IPS-NIHi7 (cell line): ENCODE data around the gene SLC17A6.

Source experiments
- DNase-seq: peaks from one replicate; pipeline ENCODE4 v3.0.0; 2012; ENCODE audit warnings: mixed read lengths; ENCODE audit errors: extremely low spot score

SLC17A6 gene

DNA sequence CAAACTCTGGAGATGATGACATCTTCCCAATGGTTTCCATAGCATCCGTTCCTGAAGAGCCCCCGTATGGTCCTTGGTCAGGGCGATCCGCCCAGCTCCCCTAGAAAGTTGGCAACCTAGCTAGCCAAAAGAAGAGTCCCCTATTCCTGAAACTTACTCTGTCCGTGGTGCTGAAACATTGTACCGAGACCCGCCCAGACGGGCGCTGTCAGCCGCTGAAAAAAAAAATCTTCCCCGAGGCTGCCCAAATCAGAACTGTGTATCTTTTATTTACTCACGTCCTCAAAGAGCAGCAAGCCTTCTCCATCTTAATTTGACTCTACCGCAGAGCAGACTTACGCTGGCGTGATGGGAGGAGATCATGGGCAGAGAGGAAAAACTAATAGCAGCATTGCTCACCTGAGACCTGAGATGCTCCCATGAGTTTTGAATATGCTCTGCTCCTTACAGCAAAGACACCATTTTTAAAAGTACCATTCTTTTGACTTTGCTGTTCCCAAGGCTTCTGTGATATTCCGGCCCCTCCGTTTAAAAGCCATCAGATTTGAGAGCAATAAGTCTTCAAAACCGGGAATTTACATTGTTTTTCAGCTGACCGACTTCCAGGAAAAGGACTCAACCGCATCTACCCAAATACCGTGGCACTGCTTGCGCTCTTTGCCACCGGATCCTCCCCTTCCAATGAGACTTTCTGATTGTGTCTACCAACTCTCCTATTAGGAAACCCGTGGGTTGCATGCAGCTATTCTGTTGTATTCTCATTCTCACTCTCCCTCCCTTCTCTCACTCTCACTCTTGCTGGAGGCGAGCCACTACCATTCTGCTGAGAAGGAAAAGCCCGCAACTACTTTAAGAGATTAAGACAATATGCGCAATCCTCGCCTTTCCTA is at the start of gene SLC17A6:
Gene SLC17A6 (plus strand): TSS at position 786 of the 890 bp plus-strand sequence. CDS start 153 bp downstream, outside the sequence.
- peak; percentile 64 for DNase-seq

DNA sequence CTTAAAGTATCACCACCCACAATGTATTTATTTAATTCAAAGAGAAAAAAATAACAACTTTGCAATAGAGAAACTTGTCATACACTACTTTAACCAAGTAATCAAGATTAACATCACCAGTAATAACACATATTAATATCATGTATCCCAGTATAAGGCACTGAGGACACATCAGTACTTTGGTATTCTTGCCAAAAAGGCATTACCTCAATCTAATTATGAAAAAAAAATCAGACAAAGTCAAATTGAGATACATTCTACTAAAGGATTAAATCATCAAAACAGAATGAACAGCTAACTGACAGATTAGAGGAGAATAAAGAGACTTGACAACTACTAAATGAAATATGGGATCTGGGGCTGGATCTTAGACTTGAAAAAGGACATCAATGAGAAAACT is 35.8 kb upstream of the SLC17A6 start:
- DNase-seq: no peak

DNA sequence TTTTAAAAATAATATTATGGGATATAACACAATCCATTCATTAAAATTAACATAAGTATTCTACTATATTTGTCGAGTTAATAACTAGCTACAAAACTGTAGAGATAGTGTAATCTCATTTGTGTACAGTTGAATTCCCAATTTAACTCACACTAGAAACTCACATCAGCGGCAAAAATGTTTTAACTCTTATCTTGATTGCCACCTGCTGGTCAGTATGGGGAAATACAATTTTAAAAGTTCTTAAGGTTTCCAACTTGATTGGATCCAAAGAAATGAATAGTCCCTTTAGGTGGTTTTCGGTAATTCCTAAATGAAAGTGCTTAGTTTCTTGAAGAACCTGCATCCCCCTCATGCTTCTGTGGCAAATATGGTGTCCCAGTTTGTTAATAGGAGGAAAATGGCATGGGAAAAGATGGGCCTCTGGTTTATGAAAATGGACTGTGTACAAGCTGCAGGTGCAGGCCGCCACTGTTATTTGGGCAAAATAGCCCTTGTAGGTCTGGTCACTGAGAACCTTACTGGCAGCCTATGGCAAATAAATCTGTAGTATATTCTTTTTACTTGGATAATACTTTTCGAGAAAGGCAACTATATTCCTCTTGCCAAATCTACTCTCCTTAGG is 33.7 kb upstream of the SLC17A6 start:
- peak; percentile 17 for DNase-seq

DNA sequence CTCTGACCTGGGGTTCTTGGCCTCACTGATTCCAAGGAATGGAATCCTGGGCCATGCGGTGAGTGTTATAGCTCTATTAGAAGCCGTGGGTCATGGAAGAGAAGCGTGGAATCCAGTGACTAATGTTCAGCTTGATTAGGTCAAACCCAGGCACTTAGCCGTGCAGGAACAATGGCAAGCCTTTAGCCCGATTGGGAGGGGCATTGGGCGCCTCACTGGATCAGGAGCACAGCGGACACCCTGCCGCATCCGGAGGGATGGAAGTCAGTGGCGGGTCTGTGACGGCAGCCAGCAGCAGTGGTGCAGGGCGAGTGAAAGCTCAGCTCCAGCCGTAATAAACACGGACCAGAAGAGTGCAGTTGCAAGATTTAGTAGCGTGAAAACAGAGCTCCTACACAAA is 20.5 kb upstream of the SLC17A6 start:
- no peak for DNase-seq

DNA sequence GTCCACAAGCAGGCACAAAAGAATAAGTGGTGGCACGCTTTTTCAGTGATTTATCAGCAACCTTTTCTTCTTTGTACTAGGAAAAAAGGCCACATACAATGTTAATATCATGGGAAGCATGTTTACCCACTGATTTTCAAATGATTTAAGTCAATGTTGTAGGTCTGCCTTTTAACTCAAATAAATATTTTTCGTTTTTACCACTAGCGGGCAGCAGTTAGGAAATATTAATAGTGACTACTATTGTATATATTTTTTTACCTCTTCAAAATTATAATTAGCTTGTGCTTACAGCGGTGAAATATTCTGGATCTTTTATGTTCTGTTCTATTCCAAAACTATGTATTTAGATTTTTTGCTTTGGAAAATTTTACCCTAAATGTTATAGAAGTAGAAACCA is 6.4 kb upstream of the SLC17A6 start:
- DNase-seq: no peak

DNA sequence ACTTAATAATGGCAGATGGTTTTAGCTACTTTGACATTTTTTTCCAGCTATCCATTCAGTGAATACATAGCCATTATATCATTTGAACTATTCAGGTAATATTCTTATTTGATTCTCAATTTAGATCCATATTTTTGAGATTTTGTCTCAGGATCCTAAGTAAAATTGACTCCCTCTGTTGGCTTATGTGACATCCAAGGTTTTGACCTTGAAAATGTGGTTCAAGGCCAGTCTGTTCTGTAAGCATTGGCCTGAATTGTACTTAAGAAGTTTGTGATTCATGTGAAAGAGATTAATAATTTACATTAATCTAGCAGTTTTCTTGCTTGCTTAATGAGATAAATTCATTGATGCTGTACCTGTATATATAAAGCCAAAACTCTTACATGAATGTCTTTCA is 1.6 kb upstream of the SLC17A6 start:
- no peak for DNase-seq

DNA sequence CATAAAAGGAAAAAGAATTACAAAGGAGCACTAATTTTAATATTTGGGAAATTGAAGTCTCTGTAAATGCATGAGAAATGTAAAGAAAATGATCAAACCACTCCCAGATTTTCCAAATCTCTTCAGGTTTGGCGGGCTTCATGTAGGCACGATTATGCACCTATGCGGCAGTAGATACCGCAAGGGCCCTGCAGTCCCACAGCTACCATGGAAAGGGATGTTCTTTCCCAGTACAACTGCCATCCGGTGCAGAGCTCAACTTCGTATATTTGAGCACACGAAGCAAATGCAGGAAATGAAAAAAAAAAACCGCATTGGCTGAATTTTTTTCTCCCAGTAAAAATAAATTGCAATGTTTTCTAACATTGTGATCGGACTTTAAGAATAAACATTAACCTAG is 1.4 kb downstream of the SLC17A6 start:
- no peak for DNase-seq

DNA sequence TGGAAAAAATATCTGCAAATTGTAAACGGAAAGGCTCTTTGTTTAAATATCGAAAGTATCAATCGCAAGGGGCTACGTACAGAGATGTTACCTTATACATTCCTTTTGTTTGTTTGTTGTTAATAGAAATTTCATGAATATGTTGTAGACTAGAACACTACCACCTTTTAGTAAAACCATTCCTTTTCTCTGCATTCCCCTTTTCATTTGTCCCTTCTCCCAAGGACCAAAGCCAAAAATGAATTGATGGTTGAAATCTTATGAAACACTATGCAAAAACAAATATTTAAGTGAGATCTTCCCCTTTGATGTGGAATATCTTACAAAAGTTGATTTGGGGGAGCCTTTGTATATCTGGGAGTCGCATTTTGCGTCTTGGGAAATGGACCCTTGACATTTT is 2.1 kb downstream of the SLC17A6 start:
- DNase-seq: no peak

DNA sequence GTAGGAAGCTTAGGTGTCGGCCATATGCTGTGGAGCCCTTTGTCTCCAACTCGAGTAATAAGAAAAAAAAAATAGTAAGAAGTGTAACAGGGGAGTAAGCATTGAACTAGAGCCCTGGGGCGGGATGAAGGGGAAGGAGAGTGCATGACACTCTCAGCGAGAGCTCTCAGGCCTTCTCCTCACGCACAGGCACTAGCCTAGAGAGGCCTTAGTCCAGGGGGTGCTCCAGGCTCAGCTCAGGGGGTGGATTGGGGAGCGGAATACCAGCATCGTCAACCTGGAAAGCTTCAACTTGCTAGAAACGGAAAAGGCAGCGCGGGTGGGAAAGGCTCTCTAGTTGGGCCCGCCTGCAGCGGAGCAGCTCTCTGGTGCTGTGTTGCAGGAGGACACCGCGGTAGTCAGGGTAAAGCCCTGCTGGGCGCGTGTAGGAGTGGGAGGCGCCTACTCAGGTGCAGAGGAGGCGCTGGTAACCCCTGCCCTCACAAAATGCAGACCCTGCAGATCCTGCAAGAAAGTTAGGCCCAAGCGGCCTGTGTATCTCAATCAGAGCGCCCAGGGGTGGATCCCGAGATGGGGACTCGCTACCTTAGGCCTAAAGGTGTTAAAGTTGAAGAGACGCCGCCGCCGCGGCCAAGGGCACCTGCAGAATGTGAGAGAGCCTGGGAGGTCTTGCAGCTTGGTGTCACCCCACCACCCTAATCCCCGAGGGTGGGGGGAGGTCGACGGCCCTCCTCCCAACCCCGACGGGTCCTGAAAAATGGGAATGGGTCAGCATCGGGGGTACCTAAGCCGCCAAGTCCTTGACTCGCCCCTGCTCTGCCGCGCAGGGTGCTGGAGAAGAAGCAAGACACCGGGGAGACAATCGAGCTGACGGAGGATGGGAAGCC is 2.8 kb downstream of the SLC17A6 start:
- peak; percentile 32 for DNase-seq

DNA sequence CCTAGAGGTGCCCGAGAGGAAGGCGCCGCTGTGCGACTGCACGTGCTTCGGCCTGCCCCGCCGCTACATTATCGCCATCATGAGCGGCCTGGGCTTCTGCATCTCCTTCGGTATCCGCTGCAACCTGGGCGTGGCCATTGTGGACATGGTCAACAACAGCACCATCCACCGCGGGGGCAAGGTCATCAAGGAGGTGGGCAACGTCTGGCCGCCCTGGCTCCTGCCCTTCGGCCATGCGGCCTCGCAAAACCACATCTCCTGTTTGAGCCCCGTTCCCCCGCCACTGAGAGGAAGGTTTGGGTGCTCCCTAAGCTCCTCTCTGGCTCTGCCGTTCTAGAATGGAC is 3.4 kb downstream of the SLC17A6 start:
- no peak for DNase-seq

DNA sequence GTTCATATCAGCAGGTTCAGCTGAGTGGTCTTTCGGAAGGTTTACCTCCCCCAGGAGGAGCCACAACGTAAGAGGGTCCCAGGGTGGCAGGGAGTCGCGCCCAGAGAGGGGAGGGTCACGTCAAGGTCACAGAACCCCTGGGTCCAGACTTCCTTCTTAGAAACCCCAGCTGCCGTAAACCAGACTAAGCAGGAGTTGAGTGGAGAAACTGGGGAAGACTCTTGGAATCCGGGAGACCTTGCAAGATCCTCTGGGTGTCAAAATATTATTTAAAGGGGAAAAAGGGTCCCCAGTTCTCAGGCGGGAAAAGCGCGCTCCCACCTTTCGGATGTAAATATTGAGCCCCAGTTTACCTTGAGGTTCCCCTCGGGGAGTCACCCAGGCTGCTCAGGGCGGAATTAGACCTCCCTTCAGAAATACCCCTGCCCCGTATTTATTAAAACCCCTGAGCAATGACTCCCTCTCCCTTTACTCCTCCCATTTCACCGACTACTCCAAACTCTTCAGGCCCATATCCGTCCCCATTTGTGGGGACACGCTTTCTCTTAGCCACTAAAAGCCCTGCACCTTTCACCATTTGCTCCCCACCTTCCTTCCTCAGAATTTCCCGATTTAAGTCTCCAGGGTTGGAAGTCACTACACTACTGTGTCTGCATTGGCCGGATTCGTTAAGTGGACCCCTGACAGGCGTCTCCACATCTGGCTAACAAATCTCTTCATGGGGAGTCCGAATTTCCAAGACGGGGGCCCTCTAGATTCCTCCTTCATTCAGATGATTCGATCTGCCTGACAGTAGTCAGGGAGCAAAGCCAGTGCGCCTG is 4.2 kb downstream of the SLC17A6 start:
- no peak for DNase-seq

DNA sequence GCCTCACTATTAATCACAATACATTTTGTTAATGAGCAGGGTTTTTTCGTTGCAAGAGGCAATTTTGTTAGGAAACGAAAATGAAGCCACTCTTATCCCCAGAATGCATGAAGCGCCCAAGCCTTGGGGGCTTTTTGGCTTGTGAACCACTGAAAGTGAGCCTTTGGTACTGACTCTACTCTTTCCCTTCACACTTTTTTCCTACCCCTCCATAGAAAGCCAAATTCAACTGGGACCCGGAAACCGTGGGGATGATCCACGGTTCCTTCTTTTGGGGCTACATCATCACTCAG is 4.8 kb downstream of the SLC17A6 start:
- no peak for DNase-seq

DNA sequence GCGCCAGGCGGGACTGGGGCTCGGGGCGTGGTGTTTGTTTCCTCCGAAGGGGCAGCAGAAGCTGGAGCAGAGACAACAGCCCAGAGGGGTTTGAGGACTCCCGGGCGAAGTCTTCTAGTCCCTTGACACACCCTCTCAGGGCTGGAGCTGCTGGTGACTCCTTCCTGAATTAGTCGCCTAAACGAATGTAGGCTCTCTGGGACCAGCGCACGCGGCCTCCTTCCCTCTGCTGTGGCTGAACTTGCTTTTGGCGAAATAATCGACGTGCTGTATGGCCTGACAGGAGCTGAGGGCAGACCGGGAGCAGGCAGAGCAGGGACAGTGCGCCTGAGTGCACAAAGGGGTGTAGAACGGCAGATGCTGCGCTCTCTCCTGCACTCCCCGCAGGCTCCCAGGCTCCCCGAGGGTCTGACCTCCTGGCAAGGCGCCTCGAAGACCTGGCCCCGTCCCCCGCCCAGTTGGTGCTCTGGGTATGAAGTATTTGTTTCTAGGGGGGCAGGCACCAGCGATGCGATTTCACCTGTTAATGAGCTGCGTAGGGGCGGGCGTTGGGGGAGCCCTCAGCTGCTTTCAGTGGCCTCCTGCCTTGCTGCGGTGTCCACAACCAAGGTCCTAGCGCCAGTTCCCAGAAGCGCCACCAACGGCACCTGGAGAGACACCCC is 5.3 kb downstream of the SLC17A6 start:
- DNase-seq: peak; percentile 40

DNA sequence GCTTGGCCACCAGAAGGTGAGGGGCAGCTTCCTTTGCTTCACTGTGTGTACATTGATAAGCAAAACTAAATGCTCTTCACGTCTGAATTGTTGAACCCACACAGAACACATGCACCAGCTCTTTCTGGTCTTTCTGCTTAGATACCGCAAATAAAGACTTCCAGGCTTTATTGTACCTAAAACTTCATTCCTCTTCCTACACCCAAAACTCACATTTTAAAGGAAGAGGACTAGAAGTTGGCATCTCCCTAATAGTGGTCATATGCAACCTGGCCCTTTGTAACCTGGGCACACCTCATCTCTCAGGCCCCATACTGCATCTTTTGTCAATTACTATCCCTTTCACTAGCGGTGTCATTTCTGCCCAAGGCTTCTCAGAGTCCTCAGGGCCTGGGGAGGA is 5.9 kb downstream of the SLC17A6 start:
- no peak for DNase-seq

DNA sequence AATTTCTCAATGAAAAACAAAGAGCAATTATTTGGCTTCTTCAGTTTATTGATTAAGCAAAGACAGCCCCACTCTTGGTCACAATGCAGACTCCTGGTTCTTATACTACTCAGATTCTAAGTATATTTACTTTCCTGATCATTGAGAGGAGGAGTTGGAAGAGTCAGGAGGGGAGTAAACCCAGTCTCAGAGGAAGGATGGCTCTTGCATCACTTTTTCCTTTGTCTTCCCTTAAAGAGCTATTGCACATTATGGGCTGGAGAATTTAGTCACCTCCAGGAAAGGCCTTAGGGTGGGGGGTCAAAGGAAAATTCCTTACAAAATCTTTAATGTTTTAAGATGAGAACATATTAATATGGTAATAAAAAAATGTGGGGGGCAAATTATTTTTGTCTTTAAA is 8.1 kb downstream of the SLC17A6 start:
- no peak for DNase-seq

DNA sequence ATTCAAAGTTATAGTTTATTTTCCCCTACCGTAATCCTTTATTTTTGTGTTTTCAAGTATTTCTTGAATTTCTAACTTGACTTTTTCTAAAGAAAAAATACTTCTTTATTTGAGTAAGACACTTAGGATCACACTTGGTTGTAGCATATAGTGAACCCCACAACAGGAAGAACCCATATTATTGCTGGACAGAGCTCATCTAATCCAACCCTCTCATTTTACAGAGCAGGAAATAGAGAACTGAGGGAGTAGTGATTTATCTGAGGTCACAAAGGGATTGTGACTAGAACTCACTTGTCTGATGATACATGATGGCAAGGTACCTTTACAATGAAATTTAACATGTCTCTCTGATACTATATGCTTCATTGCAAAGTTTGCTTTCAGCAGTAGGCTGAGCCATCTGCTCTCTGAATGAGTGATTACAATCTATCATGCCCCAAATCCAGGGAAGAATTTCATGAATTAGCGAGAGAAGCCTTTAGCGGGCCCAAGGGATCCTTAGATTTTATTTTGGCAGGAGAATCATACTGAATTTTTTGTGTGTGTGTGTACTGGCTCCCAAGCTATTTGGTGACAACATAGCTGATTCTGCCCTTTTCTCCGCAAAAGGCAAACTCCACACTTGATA is 9.8 kb downstream of the SLC17A6 start:
- DNase-seq: no peak

DNA sequence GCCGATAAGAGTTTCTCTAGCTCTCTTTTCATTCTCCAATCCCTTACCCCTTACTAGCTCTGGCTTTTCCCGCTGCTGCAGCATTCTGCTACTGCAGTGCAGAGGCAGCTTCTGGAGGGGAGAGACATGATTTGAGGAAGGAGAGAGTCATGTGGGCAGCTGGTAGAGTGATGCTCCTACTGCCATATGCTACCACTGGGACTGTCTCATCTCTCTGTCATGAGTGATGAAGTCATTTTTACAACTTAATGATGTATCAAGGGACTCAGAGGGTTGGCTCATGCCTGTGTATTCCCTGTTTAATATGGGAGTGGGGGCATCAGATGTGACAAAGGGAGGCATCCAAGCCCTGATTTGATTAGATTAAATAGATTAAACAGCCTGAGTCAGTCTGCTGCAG is 11.3 kb downstream of the SLC17A6 start:
- no peak for DNase-seq

DNA sequence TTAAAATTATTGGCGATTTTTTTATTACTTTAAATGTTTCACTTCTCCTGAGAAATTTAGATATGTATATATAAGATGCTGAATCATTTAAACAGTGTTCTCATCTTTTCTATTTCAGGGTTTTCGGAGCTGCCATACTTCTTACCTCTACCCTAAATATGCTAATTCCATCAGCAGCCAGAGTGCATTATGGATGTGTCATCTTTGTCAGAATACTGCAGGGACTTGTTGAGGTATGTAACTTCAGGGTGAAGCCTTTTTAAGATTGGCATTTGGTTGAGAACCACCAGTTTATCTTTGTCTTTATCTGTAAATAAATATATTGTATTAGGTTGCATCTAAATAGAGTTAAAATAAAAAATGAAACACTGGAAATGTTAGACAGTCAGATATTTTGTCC is 21.1 kb downstream of the SLC17A6 start:
- no peak for DNase-seq

DNA sequence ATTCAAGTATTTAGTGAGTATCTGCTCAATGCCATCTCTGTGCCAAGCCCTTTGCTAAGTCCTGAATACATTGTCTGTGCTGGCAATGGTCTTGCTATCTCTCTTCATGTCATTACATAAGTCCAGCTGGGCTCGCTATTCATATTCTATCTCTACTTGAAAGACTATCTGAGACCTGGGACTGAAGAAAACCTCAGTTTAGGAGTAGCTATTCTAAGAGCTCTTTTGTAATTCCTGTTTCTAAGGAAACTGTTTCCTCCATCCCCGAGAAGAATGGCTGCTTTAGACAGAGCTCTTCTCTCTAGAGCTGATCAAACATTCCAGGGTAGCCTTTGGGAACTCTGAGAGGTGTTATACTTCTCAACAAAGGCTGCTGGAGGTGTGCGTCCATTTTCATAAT is 33.0 kb downstream of the SLC17A6 start:
- DNase-seq: peak; percentile 12

DNA sequence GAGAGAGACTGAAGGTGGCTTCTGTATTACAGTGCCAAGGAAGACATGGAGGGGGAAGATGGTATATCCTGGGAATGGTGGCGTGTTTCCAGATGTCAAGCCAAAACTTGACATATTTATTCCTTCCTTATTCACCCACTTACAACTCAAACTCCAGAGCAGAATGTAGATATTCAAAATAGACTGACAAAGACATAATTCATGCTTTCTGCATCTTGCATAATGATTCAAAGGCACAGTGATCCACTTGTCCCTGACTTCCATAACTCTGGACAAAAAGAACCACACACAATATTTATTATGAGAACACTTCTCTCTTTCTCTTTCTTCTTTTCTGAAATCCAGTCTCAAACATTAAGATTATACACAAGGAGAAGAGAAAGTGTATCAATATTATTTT is 48.9 kb downstream of the SLC17A6 start:
- no peak for DNase-seq
